Measurements from ENCODE around the gene SIGLEC11.

SIGLEC11 gene

DNA sequence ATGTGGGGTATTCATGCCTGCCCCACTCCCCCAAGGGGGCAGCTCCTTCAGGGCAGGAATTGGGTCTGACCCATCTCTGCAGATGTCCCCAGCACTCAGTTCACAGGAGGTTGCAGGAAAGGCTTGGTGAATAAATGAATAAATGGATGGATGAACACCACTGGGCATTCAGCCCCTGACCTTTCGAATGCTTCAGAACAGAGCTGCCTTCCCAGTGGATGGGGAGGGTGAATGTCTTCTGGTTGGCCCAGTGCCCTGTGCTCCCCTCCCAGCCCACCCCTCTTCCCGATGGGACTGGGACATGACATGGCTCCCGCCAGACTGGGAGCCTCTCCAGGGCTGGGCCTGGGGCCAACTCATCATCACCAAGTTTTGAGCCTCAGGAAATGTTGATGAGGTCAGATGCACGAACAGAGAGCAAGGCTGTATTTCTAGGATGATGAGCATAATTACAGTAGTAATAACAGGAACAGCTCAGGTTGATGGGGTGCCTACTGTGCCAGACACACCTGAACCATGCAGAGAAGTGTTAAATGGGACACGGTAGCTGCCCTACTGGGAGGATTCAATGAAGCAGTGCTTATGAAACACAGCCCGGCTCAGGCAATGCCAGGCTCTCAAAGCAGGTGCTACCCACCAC is 38.5 kb upstream of the SIGLEC11 start:
- Histone ChIP-seq H3K36me3 (ENCODE audit: insufficient read depth, low read length) (peaks cover 29% of the 10 kb centered on the region), H3K27me3 (ENCODE audit: insufficient read depth, low read length) (no peaks in the 10 kb centered on the region)
- WGBS, result 92% methylated on average over 6 of the region's 6 CpGs

DNA sequence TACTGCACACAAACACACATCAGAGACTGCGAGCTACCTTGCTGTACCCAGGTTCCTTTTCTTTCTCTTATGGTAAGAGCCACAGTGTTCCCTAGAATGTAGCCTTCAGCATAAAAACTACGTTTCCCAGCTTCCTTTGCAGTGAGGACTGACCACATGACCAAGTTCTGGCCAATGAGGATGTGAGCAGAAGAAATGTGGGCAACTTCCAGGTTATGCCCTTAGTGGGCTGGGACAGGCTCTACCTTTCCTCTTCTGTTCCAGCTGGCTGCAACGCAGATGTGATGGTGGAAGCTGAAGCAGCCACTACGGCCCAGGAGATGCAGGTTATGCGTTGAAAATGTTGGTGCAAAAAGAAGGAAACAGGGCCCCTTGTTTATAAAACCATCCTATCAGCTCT is 36.7 kb upstream of the SIGLEC11 start:
- Histone ChIP-seq H3K4me3 (ENCODE audit: low read length) (no peak overlapping the region), H3K4me1 (ENCODE audit: insufficient read depth, low read length) (no peaks in the 10 kb centered on the region), H3K27me3 (ENCODE audit: insufficient read depth, low read length) (no peaks in the 10 kb centered on the region), H3K36me3 (ENCODE audit: insufficient read depth, low read length) (peaks cover 24% of the 10 kb centered on the region), H3K27ac (ENCODE audit: low read depth, low read length) (no peak overlapping the region), H3K9me3 (ENCODE audit: insufficient read depth, low read depth, low read length) (no peaks in the 10 kb centered on the region), H3K9ac (ENCODE audit: low read depth, low read length) (no peak overlapping the region)
- 90% methylated on average over 5 of the region's 5 CpGs for WGBS

More for the DNA sequence above, 38.5 kb upstream of the SIGLEC11 start:
- Histone ChIP-seq H3K9ac (ENCODE audit: low read depth, low read length) (no peak overlapping the region), H3K9me3 (ENCODE audit: insufficient read depth, low read depth, low read length) (no peaks in the 10 kb centered on the region), H3K27ac (ENCODE audit: low read depth, low read length) (no peak overlapping the region), H3K4me1 (ENCODE audit: insufficient read depth, low read length) (no peaks in the 10 kb centered on the region), H3K4me3 (ENCODE audit: low read length) (no peak overlapping the region)

DNA sequence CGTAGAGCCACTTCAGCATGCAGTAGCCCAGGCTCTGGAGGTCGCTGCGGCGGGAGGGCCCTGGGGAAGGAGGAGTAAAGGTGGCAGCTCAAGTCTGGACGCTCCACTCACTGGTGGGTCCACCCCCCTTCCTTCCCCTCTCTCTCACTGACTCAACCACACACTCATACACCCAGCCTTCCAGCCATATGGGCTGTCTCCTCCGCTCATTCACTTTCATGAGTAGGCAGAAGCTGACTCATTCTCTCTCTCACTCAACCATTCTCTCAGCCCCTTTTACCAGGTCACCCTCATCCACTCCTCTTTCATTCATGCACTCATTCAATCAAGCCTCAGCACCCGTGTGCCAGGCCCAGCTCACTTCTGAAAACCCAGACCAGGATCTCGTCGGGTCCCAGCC is 27.5 kb upstream of the SIGLEC11 start:
- H3K27ac ChIP-seq (ENCODE audit: low read depth, low read length), result no peak overlapping the region
- no peak overlapping the region for H3K4me3 ChIP-seq (ENCODE audit: low read length)
- H3K9ac ChIP-seq (ENCODE audit: low read depth, low read length), result no peak overlapping the region
- WGBS, result 85% methylated on average over 9 of the region's 9 CpGs
- H3K27me3 ChIP-seq (ENCODE audit: insufficient read depth, low read length), result no peaks in the 10 kb centered on the region
- H3K4me1 ChIP-seq (ENCODE audit: insufficient read depth, low read length), result no peaks in the 10 kb centered on the region
- H3K36me3 ChIP-seq (ENCODE audit: insufficient read depth, low read length), result peaks cover 16% of the 10 kb centered on the region; the same call in 1 of the 2 replicates
- H3K9me3 ChIP-seq (ENCODE audit: insufficient read depth, low read depth, low read length), result no peaks in the 10 kb centered on the region

DNA sequence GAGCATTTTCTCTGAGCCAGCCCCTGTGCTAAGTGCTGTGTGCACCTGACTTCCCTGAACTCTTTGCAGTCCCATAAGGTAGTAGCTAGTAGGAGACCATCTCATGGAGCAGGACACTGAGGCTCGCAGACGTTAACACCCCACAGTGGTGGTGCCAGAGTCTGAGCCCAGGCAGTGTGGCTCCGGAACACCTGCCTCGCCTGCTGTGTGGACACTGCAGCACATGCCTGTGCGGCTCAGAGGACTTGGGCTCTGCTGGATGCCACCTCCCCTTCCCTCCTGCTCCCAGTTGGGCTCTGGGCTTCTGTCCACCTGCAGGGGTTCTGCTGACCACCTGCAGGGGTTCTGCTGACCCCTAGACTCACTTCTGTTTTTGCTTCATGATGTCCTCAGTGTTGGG is 27.0 kb upstream of the SIGLEC11 start:
- H3K27ac ChIP-seq (ENCODE audit: low read depth, low read length), result no peak overlapping the region
- peaks cover 16% of the 10 kb centered on the region; the same call in 1 of the 2 replicates for H3K36me3 ChIP-seq (ENCODE audit: insufficient read depth, low read length)
- WGBS, result 96% methylated on average over 5 of the region's 5 CpGs
- H3K4me3 ChIP-seq (ENCODE audit: low read length), result no peak overlapping the region
- H3K9ac ChIP-seq (ENCODE audit: low read depth, low read length), result no peak overlapping the region
- H3K27me3 ChIP-seq (ENCODE audit: insufficient read depth, low read length), result no peaks in the 10 kb centered on the region
- H3K9me3 ChIP-seq (ENCODE audit: insufficient read depth, low read depth, low read length), result no peaks in the 10 kb centered on the region
- no peaks in the 10 kb centered on the region for H3K4me1 ChIP-seq (ENCODE audit: insufficient read depth, low read length)

DNA sequence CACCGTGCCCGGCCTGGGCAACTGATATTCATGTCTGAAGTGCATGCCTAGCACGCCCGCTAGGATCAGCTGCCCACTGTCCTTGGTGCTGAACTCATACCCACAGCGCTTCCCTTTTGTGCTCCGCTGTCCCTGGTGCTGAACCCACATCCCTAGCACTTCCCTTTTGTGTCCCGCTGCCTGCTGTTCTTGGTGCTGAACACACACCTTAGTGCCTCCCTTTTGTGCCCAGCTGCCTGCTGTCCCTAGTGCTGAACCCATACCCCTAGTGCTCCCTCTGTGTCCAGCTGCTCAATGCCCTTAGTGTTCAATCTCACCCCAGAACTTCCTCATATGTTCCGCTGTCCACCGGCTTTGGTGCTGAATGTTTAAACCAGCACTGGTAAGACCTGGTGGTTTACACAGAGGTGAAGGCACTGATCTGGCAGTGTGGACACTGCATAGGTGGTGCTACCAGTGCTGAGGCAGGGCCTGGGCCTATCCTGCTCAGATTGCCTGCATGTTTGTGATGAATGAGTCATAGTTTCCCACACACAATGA is 26.3 kb upstream of the SIGLEC11 start:
- H3K27ac ChIP-seq (ENCODE audit: low read depth, low read length), result no peak overlapping the region
- H3K9me3 ChIP-seq (ENCODE audit: insufficient read depth, low read depth, low read length), result no peaks in the 10 kb centered on the region
- H3K4me3 ChIP-seq (ENCODE audit: low read length), result no peak overlapping the region
- no peak overlapping the region for H3K9ac ChIP-seq (ENCODE audit: low read depth, low read length)
- H3K27me3 ChIP-seq (ENCODE audit: insufficient read depth, low read length), result no peaks in the 10 kb centered on the region
- H3K36me3 ChIP-seq (ENCODE audit: insufficient read depth, low read length), result peaks cover 11% of the 10 kb centered on the region; the same call in 1 of the 2 replicates
- H3K4me1 ChIP-seq (ENCODE audit: insufficient read depth, low read length), result no peaks in the 10 kb centered on the region
- WGBS, result 20% methylated on average over 9 of the region's 9 CpGs

DNA sequence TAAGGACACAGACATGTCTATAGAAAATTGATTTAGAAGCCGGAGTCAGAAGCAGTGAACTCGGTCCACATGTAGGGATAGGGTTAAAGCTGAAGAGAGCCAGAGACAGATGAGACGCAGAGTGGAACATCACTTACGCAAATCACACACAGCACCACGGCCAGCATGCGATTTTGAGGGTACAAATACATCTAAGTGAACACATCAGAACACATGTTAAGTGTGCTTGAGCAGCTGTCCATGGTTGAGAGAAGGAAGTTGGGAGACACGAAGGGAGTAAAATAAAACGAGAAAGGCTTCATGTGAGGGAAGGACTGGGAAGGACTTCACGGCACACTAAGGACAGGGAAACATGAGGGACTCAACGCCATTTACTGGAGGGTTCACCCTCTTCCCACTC is 25.4 kb upstream of the SIGLEC11 start:
- H3K9ac ChIP-seq (ENCODE audit: low read depth, low read length), result no peak overlapping the region
- WGBS, result 94% methylated on average over 10 of the region's 10 CpGs
- H3K27me3 ChIP-seq (ENCODE audit: insufficient read depth, low read length), result no peaks in the 10 kb centered on the region
- no peak overlapping the region for H3K4me3 ChIP-seq (ENCODE audit: low read length)
- no peaks in the 10 kb centered on the region for H3K4me1 ChIP-seq (ENCODE audit: insufficient read depth, low read length)
- no peaks in the 10 kb centered on the region for H3K9me3 ChIP-seq (ENCODE audit: insufficient read depth, low read depth, low read length)
- H3K27ac ChIP-seq (ENCODE audit: low read depth, low read length), result no peak overlapping the region
- H3K36me3 ChIP-seq (ENCODE audit: insufficient read depth, low read length), result peaks cover 10% of the 10 kb centered on the region; the same call in 1 of the 2 replicates

DNA sequence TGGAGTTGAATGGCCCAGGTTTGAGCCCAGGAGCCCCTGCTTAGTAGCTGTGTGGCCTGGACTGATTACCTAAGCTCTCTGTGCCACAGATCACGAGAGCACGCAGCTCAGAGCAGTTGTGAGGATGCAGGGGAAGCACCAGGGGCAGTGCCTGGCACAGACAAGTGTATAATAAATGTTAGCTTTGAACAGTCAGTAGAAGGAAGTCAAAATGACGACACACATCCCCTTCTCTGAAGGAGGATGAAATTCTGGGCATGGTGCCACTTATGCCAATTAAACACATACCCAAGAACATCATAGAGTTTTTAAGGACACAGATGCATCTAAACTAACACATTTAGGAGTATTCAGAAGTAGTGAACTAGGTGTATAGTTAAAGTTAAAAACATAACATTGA is 24.9 kb upstream of the SIGLEC11 start:
- no peak overlapping the region for H3K9ac ChIP-seq (ENCODE audit: low read depth, low read length)
- H3K36me3 ChIP-seq (ENCODE audit: insufficient read depth, low read length), result 0 out of 2 replicates have a peak, but pooled peaks cover 5% of the 10 kb centered on the region
- no peaks in the 10 kb centered on the region for H3K27me3 ChIP-seq (ENCODE audit: insufficient read depth, low read length)
- 84% methylated on average over 3 of the region's 3 CpGs for WGBS
- no peaks in the 10 kb centered on the region for H3K9me3 ChIP-seq (ENCODE audit: insufficient read depth, low read depth, low read length)
- H3K4me3 ChIP-seq (ENCODE audit: low read length), result no peak overlapping the region
- H3K27ac ChIP-seq (ENCODE audit: low read depth, low read length), result no peak overlapping the region
- no peaks in the 10 kb centered on the region for H3K4me1 ChIP-seq (ENCODE audit: insufficient read depth, low read length)

DNA sequence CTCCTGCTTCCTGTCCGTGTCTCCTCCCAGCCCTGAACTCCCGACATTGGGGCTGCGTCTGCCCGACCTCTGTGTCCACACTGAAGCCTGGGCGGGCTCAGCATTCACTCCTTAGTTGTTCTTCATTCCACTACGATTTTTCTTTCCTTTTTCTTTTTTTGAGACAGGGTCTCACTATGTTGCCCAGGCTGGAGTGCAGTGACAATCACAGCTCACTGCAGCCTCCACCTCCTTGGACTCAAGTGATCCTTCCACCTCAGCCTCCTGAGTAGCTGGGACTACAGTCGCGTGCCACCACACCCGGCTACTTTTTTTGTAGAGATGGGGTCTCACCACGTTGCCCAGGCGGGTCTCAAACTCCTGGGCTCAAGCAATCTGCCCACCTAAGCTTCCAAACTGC is 23.5 kb upstream of the SIGLEC11 start:
- H3K4me3 ChIP-seq (ENCODE audit: low read length), result no peak overlapping the region
- H3K4me1 ChIP-seq (ENCODE audit: insufficient read depth, low read length), result no peaks in the 10 kb centered on the region
- H3K27ac ChIP-seq (ENCODE audit: low read depth, low read length), result no peak overlapping the region
- no peaks in the 10 kb centered on the region for H3K9me3 ChIP-seq (ENCODE audit: insufficient read depth, low read depth, low read length)
- H3K27me3 ChIP-seq (ENCODE audit: insufficient read depth, low read length), result no peaks in the 10 kb centered on the region
- no peak overlapping the region for H3K9ac ChIP-seq (ENCODE audit: low read depth, low read length)
- 91% methylated on average over 11 of the region's 11 CpGs for WGBS
- H3K36me3 ChIP-seq (ENCODE audit: insufficient read depth, low read length), result 0 out of 2 replicates have a peak, but pooled peaks cover 5% of the 10 kb centered on the region

DNA sequence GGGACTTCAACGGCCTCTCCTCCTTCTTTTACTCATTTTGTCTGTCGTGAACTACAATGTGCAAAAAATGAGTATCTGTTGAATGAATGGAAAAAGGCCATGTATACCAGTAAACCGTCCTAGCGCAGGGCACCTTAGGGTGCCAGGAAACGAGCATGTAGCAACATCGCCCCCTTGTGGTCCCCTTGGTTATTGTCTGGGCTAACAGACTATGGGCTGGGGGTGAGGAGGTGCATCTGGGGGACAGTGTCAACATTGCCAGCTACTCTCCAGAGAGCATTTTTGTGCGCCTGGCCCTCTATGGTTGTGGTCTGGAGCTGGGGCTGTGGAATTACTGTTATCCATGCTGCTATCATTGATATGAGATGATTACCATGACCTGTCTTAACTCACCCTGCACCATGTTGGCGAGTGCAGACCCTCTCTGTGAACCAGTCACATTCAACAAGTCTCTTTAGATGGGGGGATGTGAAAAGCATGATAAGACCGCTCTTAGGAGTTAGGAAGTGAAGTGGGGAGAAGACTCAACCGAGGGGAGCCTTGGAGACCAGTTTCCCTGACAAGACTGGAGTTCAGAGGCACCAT is 22.8 kb upstream of the SIGLEC11 start:
- Histone ChIP-seq H3K4me1 (ENCODE audit: insufficient read depth, low read length) (no peaks in the 10 kb centered on the region), H3K4me3 (ENCODE audit: low read length) (no peak overlapping the region), H3K9me3 (ENCODE audit: insufficient read depth, low read depth, low read length) (no peaks in the 10 kb centered on the region), H3K27me3 (ENCODE audit: insufficient read depth, low read length) (no peaks in the 10 kb centered on the region), H3K27ac (ENCODE audit: low read depth, low read length) (no peak overlapping the region), H3K36me3 (ENCODE audit: insufficient read depth, low read length) (0 out of 2 replicates have a peak, but pooled peaks cover 5% of the 10 kb centered on the region), H3K9ac (ENCODE audit: low read depth, low read length) (no peak overlapping the region)
- WGBS, result 37% methylated on average over 9 of the region's 10 CpGs

DNA sequence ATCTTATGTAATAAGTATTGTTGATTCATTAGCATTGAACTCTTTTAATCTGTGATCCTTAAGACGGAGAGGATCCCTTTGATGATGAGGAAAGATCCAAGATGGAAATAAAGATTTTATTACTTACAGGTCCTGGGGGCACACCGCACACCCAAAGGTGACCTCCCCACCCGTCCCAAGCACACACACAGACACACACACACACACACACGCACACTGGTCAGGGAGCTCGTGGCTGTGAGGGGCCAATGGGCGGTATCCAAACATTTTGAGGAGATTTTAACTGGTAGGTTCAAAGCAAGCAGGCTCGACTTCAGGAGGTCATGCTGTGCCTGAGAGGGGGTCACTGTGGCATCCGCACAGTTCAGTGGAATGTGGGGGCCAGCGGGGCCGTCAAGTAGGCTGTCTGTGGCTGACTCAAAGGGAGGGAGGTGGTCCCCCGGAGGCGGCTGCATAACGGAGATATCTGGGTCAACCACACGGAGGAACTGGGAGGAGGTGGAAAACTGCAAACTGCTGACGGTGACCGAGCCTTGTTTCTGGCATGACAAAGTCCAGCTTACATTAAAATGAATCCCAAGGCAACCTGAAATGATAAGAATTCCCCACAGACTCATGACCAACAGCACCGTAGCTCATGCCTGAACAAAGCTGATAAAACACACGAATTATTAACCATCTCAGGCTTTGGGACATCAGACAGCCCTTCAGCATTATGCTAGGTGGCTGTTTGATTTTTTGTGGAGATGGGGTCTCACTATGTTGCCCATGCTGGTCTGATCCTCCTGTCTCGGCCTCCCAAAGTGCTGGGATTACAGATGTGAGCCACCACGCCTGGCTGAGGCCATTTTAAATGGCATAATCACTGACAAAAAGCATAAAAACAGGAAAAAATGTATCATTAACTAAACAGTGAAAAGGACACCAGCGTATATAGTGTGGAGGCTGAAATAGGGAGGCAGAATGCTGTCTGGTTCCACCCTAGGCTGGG is 20.9 kb upstream of the SIGLEC11 start:
- Histone ChIP-seq H3K27ac (ENCODE audit: low read depth, low read length) (no peak overlapping the region), H3K4me3 (ENCODE audit: low read length) (no peak overlapping the region), H3K4me1 (ENCODE audit: insufficient read depth, low read length) (no peaks in the 10 kb centered on the region), H3K27me3 (ENCODE audit: insufficient read depth, low read length) (no peaks in the 10 kb centered on the region), H3K9ac (ENCODE audit: low read depth, low read length) (no peak overlapping the region), H3K9me3 (ENCODE audit: insufficient read depth, low read depth, low read length) (no peaks in the 10 kb centered on the region), H3K36me3 (ENCODE audit: insufficient read depth, low read length) (0 out of 2 replicates have a peak, but pooled peaks cover 5% of the 10 kb centered on the region)
- 86% methylated on average over 20 of the region's 21 CpGs for WGBS

DNA sequence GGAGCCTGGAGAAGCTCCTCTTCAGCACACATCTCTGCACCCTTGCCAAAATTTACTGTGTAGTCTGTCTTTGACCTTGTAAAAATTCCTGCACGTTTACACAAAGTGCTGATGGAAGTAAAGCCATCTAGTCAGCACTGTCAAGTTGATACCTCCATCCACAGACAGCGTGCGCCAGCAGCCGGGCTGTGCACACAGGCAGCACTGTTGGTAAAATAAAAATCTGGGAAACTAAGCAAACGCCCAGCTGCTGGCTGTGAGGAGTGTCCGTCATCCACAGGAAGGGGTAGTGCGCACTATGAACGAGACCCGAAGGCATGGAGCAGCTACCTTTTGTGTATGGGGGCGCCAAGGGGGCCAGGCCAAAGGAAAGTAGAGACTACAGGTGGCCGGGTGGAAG is 17.4 kb upstream of the SIGLEC11 start:
- Histone ChIP-seq H3K4me3 (ENCODE audit: low read length) (no peak overlapping the region), H3K9me3 (ENCODE audit: insufficient read depth, low read depth, low read length) (no peaks in the 10 kb centered on the region), H3K4me1 (ENCODE audit: insufficient read depth, low read length) (no peaks in the 10 kb centered on the region), H3K27me3 (ENCODE audit: insufficient read depth, low read length) (no peaks in the 10 kb centered on the region), H3K27ac (ENCODE audit: low read depth, low read length) (no peak overlapping the region), H3K9ac (ENCODE audit: low read depth, low read length) (no peak overlapping the region), H3K36me3 (ENCODE audit: insufficient read depth, low read length) (0 out of 2 replicates have a peak, but pooled peaks cover 5% of the 10 kb centered on the region)
- 92% methylated on average over 11 of the region's 11 CpGs for WGBS

Data from HUES64 (cell line).